Neural progenitor cell (in vitro differentiated cells): Measurements from ENCODE around the gene TSEN34. TPM values are rescaled to one million over a fixed set of nuclear protein-coding genes. Genes with fewer than 3 reads are reported as not detected.
A peak's percentile ranks its signal among the peaks of the same experiment; 100 is the strongest.
"Not testable (repeated sequence)": the region's sequence is repeated elsewhere in the genome, so short reads cannot be mapped to it uniquely, and the experiment has no call there.

Experiments used
- DNase-seq: peaks from one replicate; pipeline ENCODE4 v3.0.0-alpha.2; 2016; ENCODE audit warnings: low spot score
- H2AFZ ChIP-seq: fragments of 200-600 bp; sonication (generic); replicated peaks from 2 replicates; pipeline ENCODE4 v1.6.1; 2016; ENCODE audit warnings: antibody characterized with exemption
- H3F3A ChIP-seq: fragments of 200-600 bp; sonication (generic); 2 replicates; pipeline ENCODE4 v1.6.1; 2016; ENCODE audit warnings: antibody characterized with exemption, low read depth
- H3K27ac ChIP-seq: fragments of 200-600 bp; sonication (generic); 2 replicates; pipeline ENCODE4 v1.5.1; 2016; ENCODE audit warnings: mild to moderate bottlenecking
- H3K27me3 ChIP-seq: fragments of 200-600 bp; sonication (generic); 2 replicates; pipeline ENCODE4 v1.6.1; 2016; ENCODE audit warnings: mild to moderate bottlenecking, moderate library complexity
- H3K36me3 ChIP-seq: fragments of 200-600 bp; sonication (generic); 2 replicates; pipeline ENCODE4 v1.5.1; 2016
- H3K4me1 ChIP-seq: fragments of 200-600 bp; sonication (generic); 2 replicates; pipeline ENCODE4 v1.6.1; 2016; ENCODE audit warnings: mixed run types
- H3K4me2 ChIP-seq: fragments of 200-600 bp; sonication (generic); 2 replicates; pipeline ENCODE4 v1.6.1; 2016
- H3K4me3 ChIP-seq: fragments of 200-600 bp; sonication (generic); 2 replicates; pipeline ENCODE4 v1.5.1; 2016
- H3K79me2 ChIP-seq: fragments of 200-600 bp; sonication (generic); 2 replicates; pipeline ENCODE4 v1.6.1; 2016; ENCODE audit warnings: low read depth
- H3K9ac ChIP-seq: fragments of 200-600 bp; sonication (generic); 2 replicates; pipeline ENCODE4 v1.6.1; 2016
- H3K9me3 ChIP-seq: fragments of 200-600 bp; sonication (generic); 2 replicates; pipeline ENCODE4 v1.5.1; 2016; ENCODE audit warnings: low read depth
- H4K20me1 ChIP-seq: fragments of 200-600 bp; sonication (generic); 2 replicates; pipeline ENCODE4 v1.6.1; 2016; ENCODE audit warnings: low read depth
- H3K27ac Mint-ChIP-seq: 3 replicates; pipeline ENCODE4 v1.8.0; 2021; ENCODE audit warnings: mixed read lengths
- H3K27me3 Mint-ChIP-seq: 2 replicates; pipeline ENCODE4 v1.8.0; 2022; ENCODE audit warnings: low read depth, mild to moderate bottlenecking, inconsistent platforms, moderate library complexity, mixed read lengths; ENCODE audit not compliant: insufficient read depth
- H3K36me3 Mint-ChIP-seq: 3 replicates; pipeline ENCODE4 v1.8.0; 2021; ENCODE audit warnings: mixed read lengths
- H3K4me1 Mint-ChIP-seq: 3 replicates; pipeline ENCODE4 v1.8.0; 2021; ENCODE audit warnings: mixed read lengths
- H3K4me3 Mint-ChIP-seq: 3 replicates; pipeline ENCODE4 v1.8.0; 2021; ENCODE audit warnings: mild to moderate bottlenecking, moderate library complexity, mixed read lengths
- H3K9me3 Mint-ChIP-seq: 3 replicates; pipeline ENCODE4 v1.8.0; 2020; ENCODE audit warnings: mixed read lengths
- CTCF ChIP-seq: fragments of 200-600 bp; sonication (generic); IDR thresholded peaks from 2 replicates; pipeline ENCODE4 v1.5.1; 2017; ENCODE audit warnings: antibody characterized with exemption, mild to moderate bottlenecking
- EZH2 ChIP-seq: fragments of 200-600 bp; sonication (generic); IDR thresholded peaks from 2 replicates; pipeline ENCODE4 v1.6.1; 2017; ENCODE audit warnings: antibody characterized with exemption, mild to moderate bottlenecking, moderate library complexity
- EZH2phosphoT487 ChIP-seq: fragments of 200-600 bp; sonication (generic); IDR thresholded peaks from 2 replicates; pipeline ENCODE4 v1.6.1; 2017; ENCODE audit warnings: antibody characterized with exemption
- total RNA-seq: library from RNA; depleted of rRNA; stranded (reverse); fragments of >200 nt; gene quantifications from 2 replicates; pipeline ENCODE4 v1.2.3, GENCODE V29; 2015; ENCODE audit warnings: low replicate concordance

The TSEN34 gene
- total RNA-seq, 1 donor from 2014 or later, result 10.3 TPM

- Mint-ChIP-seq H3K27me3 (peaks cover 21% of the 10 kb centered on the region), H3K4me3 (peak overlapping the region; percentile 92), H3K36me3 (peaks cover 21% of the 10 kb centered on the region), H3K4me1 (peaks cover 22% of the 10 kb centered on the region), H3K9me3 (no peaks in the 10 kb centered on the region), H3K27ac (peak overlapping the region; percentile 99)
- H2AFZ ChIP-seq, result peak overlapping the region; percentile 78
- no peaks in the 10 kb centered on the region for H3K27me3 ChIP-seq
- peak overlapping the region; percentile 92 for H3K4me2 ChIP-seq
- peak overlapping the region; percentile 88 for H3K4me3 ChIP-seq
- peaks cover 40% of the 10 kb centered on the region for H3K79me2 ChIP-seq
- peaks cover 4% of the 10 kb centered on the region for H3K36me3 ChIP-seq
- peak overlapping the region; percentile 95 for H3K27ac ChIP-seq
- peak overlapping the region; percentile 76 for H3K9ac ChIP-seq
- DNase-seq, result peak; percentile 99
- TF ChIP-seq EZH2 (no peak), CTCF (no peak), EZH2phosphoT487 (no peak)
- H3K9me3 ChIP-seq, result no peaks in the 10 kb centered on the region
- peaks cover 16% of the 10 kb centered on the region for H3K4me1 ChIP-seq
- H3F3A ChIP-seq, result peaks cover 21% of the 10 kb centered on the region
- H4K20me1 ChIP-seq, result peaks cover 21% of the 10 kb centered on the region
Measured at GRCh38 chr19:54190503-54191010, 551 bp upstream of the TSEN34 start.

- H3K9me3 ChIP-seq, result no peaks in the 10 kb centered on the region
- H3K4me1 Mint-ChIP-seq, result peaks cover 22% of the 10 kb centered on the region
- peaks cover 37% of the 10 kb centered on the region for H3K79me2 ChIP-seq
- H3K36me3 ChIP-seq, result peaks cover 4% of the 10 kb centered on the region
- peaks cover 21% of the 10 kb centered on the region for H4K20me1 ChIP-seq
- H3K9me3 Mint-ChIP-seq, result no peaks in the 10 kb centered on the region
- peak overlapping the region; percentile 88 for H3K4me3 ChIP-seq
- H3F3A ChIP-seq, result peaks cover 21% of the 10 kb centered on the region
- H2AFZ ChIP-seq, result peak overlapping the region; percentile 78
- no peaks in the 10 kb centered on the region for H3K27me3 ChIP-seq
- H3K36me3 Mint-ChIP-seq, result peaks cover 14% of the 10 kb centered on the region
- DNase-seq, result no peak
- peak overlapping the region; percentile 92 for H3K4me2 ChIP-seq
- H3K9ac ChIP-seq, result peak overlapping the region; percentile 76
- H3K27ac Mint-ChIP-seq, result no peak overlapping the region
- peaks cover 21% of the 10 kb centered on the region for H3K27me3 Mint-ChIP-seq
- TF ChIP-seq CTCF (no peak), EZH2 (no peak), EZH2phosphoT487 (no peak)
- H3K4me1 ChIP-seq, result peaks cover 16% of the 10 kb centered on the region
- peak overlapping the region; percentile 92 for H3K4me3 Mint-ChIP-seq
- peak overlapping the region; percentile 93 for H3K27ac ChIP-seq
Measured at GRCh38 chr19:54191811-54192453, 824 bp downstream of the TSEN34 start.

GRCh38 chr19:54193011-54193410 lies 1.9 kb downstream of the TSEN34 start:
- H3K9ac ChIP-seq, result no peak overlapping the region

DNA sequence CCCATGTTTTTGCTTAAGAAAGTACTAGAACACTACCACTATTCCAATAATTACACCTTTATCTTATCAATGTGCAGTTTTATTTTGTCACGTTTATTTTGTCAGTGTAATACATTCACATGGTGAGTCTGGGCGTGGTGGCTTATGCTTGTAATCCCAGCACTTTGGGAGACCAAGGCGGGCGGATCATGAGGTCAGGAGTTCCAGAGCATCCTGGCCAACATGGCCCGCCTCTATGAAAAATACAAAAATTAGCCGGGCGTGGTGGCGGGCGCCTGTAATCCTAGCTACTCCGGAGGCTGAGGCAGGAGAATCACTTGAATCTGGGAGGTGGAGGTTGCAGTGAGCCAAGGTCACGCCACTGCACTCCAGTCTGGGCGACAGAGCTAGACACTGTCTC lies 3.4 kb downstream of the TSEN34 start:
- not testable (repeated sequence) for H3K9ac ChIP-seq, H3K27me3 ChIP-seq, H3K36me3 ChIP-seq, H3K27ac Mint-ChIP-seq, H3K27ac ChIP-seq, H3K9me3 ChIP-seq, H3K4me3 Mint-ChIP-seq, H3K4me2 ChIP-seq, H2AFZ ChIP-seq, H3K9me3 Mint-ChIP-seq, DNase-seq, H3K4me3 ChIP-seq
- Histone ChIP-seq H3K4me1 (peaks cover 11% of the 10 kb centered on the region), H3K79me2 (peaks cover 19% of the 10 kb centered on the region), H3F3A (peaks cover 30% of the 10 kb centered on the region), H4K20me1 (peaks cover 14% of the 10 kb centered on the region)
- H3K36me3 Mint-ChIP-seq, result peaks cover 13% of the 10 kb centered on the region
- peaks cover 14% of the 10 kb centered on the region for H3K27me3 Mint-ChIP-seq
- H3K4me1 Mint-ChIP-seq, result peaks cover 12% of the 10 kb centered on the region

More at GRCh38 chr19:54193011-54193410, 1.9 kb downstream of the TSEN34 start:
- H3K4me1 Mint-ChIP-seq, result peaks cover 13% of the 10 kb centered on the region
- Histone ChIP-seq H3K4me3 (no peak overlapping the region), H3K4me2 (no peak overlapping the region), H3K27ac (no peak overlapping the region), H3K27me3 (no peaks in the 10 kb centered on the region), H2AFZ (no peak overlapping the region), H3K36me3 (peaks cover 4% of the 10 kb centered on the region), H4K20me1 (peaks cover 14% of the 10 kb centered on the region), H3F3A (peaks cover 21% of the 10 kb centered on the region), H3K79me2 (peaks cover 29% of the 10 kb centered on the region), H3K9me3 (no peaks in the 10 kb centered on the region), H3K4me1 (peaks cover 15% of the 10 kb centered on the region)
- peaks cover 16% of the 10 kb centered on the region for H3K27me3 Mint-ChIP-seq
- H3K4me3 Mint-ChIP-seq, result peak overlapping the region; percentile 92
- no peak overlapping the region for H3K27ac Mint-ChIP-seq
- no peak for TF ChIP-seq CTCF
- H3K9me3 Mint-ChIP-seq, result no peaks in the 10 kb centered on the region
- no peak for DNase-seq
- H3K36me3 Mint-ChIP-seq, result peaks cover 13% of the 10 kb centered on the region
